Osteocyte (in vitro differentiated cells): ENCODE measurements around the gene AGXT. TPM values are rescaled to one million over a fixed set of nuclear protein-coding genes. Genes with fewer than 3 reads are reported as not detected.
"Not testable (repeated sequence)": the region's sequence is repeated elsewhere in the genome, so short reads cannot be mapped to it uniquely, and the experiment has no call there.

Experiments
- DNase-seq: peaks from one replicate; pipeline ENCODE4 v3.0.0; 2021; ENCODE audit warnings: mixed read lengths; ENCODE audit not compliant: unreplicated experiment; ENCODE audit errors: extremely low spot score
- H3K27ac Mint-ChIP-seq: one replicate; pipeline ENCODE4 v1.8.0; 2021; ENCODE audit warnings: mild to moderate bottlenecking, mixed read lengths; ENCODE audit not compliant: unreplicated experiment
- H3K27me3 Mint-ChIP-seq: one replicate; pipeline ENCODE4 v1.8.0; 2021; ENCODE audit warnings: mixed read lengths; ENCODE audit not compliant: unreplicated experiment
- H3K36me3 Mint-ChIP-seq: one replicate; pipeline ENCODE4 v1.8.0; 2021; ENCODE audit warnings: mixed read lengths; ENCODE audit not compliant: unreplicated experiment
- H3K4me1 Mint-ChIP-seq: one replicate; pipeline ENCODE4 v1.8.0; 2021; ENCODE audit warnings: mixed read lengths; ENCODE audit not compliant: unreplicated experiment
- H3K4me3 Mint-ChIP-seq: one replicate; pipeline ENCODE4 v1.8.0; 2021; ENCODE audit warnings: mild to moderate bottlenecking, moderate library complexity, mixed read lengths; ENCODE audit not compliant: unreplicated experiment
- H3K9me3 Mint-ChIP-seq: one replicate; pipeline ENCODE4 v1.8.0; 2021; ENCODE audit warnings: mixed read lengths; ENCODE audit not compliant: unreplicated experiment
- total RNA-seq: library from RNA; stranded (reverse); gene quantifications from 2 replicates; pipeline ENCODE4 v1.2.1, GENCODE V29; 2021
- TF ChIP-seq, protein P1 (sequence below): fragments of 200-600 bp; sonication (generic); IDR thresholded peaks from 2 replicates; pipeline ENCODE4 v1.5.0; 2021; ENCODE audit warnings: antibody characterized with exemption, mild to moderate bottlenecking, moderate library complexity

AGXT gene
- total RNA-seq, 1 donor from 2014 or later = not detected

DNA sequence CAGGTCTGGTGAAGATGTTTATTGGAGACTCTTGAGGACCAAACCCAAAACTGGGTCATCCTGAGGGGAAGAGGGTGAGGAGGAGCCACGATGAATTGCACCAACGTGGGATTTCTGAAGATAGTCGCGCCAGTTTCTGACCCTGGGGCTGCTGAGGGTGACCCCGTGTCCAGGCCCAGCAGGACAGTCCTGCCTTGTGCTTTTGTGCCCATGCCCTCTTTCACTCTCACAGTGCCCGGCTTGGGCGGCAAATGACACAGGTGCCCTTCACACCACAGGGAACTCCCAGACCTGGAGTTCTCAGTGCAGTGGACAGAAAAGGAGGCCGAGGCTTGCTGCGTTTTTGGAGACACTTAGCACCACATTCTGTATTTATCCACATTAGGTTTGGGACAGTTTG, 33.1 kb upstream of the AGXT start:
- no peak for DNase-seq
- peaks cover 3% of the 10 kb centered on the region for H3K4me1 Mint-ChIP-seq
- H3K36me3 Mint-ChIP-seq = no peaks in the 10 kb centered on the region
- no peak overlapping the region for H3K4me3 Mint-ChIP-seq
- TF ChIP-seq, protein P1, sequence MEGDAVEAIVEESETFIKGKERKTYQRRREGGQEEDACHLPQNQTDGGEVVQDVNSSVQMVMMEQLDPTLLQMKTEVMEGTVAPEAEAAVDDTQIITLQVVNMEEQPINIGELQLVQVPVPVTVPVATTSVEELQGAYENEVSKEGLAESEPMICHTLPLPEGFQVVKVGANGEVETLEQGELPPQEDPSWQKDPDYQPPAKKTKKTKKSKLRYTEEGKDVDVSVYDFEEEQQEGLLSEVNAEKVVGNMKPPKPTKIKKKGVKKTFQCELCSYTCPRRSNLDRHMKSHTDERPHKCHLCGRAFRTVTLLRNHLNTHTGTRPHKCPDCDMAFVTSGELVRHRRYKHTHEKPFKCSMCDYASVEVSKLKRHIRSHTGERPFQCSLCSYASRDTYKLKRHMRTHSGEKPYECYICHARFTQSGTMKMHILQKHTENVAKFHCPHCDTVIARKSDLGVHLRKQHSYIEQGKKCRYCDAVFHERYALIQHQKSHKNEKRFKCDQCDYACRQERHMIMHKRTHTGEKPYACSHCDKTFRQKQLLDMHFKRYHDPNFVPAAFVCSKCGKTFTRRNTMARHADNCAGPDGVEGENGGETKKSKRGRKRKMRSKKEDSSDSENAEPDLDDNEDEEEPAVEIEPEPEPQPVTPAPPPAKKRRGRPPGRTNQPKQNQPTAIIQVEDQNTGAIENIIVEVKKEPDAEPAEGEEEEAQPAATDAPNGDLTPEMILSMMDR = no peak
- H3K27me3 Mint-ChIP-seq = peaks cover 25% of the 10 kb centered on the region
- no peak overlapping the region for H3K27ac Mint-ChIP-seq
- no peaks in the 10 kb centered on the region for H3K9me3 Mint-ChIP-seq

DNA sequence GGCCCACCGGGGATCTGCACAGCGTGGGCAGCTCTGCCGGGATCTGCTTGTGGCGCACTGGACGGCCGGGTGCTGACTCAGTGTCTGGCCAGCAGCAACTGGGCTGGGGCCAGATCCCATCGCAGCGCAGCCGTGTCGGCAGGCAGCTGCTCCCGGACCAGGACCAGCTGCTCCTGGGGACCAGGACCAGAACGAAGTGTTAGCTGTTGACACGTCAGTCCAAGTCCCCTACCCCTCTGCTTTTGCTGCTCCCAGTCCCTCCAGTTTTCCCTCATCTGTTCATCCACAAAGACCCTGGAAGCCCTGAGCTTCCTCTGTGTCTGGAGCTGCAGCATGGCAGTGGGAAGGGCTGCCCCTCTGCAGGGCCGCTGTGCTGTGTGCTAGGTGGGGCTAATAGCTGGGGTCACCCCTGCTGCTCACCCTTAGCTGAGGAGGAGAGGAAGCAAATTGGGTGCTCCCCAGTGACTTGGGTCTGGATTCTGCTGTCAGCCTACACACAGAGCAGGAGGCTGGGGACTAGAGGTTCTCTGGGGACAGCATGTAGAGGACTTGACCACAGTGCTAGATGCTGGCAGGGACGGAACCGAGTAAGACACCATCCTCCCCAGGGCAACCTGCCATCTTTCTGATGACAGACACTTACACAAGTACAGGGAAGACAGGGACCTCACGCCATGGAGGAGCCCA, 31.7 kb upstream of the AGXT start:
- Mint-ChIP-seq H3K36me3 (no peaks in the 10 kb centered on the region), H3K9me3 (no peaks in the 10 kb centered on the region), H3K4me1 (peaks cover under 1% of the 10 kb centered on the region), H3K27me3 (peaks cover 16% of the 10 kb centered on the region), H3K27ac (no peak overlapping the region), H3K4me3 (no peak overlapping the region)
- DNase-seq = no peak
- TF ChIP-seq, protein P1 = no peak

DNA sequence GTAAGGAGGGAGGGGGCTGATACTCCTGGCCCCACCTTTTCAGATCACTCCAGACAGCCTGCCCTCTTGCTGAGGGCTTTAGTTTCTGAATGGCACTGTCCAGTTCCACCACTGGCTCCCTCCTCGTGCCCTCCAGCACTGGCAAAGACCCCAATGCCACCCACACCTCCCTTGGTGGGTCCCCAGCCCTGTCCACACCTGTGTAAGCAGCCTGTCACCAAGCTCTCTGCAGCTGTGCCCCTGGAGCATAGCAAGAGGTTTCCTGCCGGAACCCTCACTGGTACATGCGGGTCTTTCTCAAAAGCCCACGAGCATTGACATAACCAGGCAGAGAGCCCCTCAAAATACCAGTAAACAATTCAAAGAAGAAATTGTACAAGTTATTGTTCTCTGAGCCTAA, 31.0 kb upstream of the AGXT start:
- H3K9me3 Mint-ChIP-seq = no peaks in the 10 kb centered on the region
- H3K36me3 Mint-ChIP-seq = no peaks in the 10 kb centered on the region
- TF ChIP-seq, protein P1 = no peak
- H3K27ac Mint-ChIP-seq = no peak overlapping the region
- H3K27me3 Mint-ChIP-seq = peaks cover 18% of the 10 kb centered on the region
- no peaks in the 10 kb centered on the region for H3K4me1 Mint-ChIP-seq
- DNase-seq = no peak
- no peak overlapping the region for H3K4me3 Mint-ChIP-seq

DNA sequence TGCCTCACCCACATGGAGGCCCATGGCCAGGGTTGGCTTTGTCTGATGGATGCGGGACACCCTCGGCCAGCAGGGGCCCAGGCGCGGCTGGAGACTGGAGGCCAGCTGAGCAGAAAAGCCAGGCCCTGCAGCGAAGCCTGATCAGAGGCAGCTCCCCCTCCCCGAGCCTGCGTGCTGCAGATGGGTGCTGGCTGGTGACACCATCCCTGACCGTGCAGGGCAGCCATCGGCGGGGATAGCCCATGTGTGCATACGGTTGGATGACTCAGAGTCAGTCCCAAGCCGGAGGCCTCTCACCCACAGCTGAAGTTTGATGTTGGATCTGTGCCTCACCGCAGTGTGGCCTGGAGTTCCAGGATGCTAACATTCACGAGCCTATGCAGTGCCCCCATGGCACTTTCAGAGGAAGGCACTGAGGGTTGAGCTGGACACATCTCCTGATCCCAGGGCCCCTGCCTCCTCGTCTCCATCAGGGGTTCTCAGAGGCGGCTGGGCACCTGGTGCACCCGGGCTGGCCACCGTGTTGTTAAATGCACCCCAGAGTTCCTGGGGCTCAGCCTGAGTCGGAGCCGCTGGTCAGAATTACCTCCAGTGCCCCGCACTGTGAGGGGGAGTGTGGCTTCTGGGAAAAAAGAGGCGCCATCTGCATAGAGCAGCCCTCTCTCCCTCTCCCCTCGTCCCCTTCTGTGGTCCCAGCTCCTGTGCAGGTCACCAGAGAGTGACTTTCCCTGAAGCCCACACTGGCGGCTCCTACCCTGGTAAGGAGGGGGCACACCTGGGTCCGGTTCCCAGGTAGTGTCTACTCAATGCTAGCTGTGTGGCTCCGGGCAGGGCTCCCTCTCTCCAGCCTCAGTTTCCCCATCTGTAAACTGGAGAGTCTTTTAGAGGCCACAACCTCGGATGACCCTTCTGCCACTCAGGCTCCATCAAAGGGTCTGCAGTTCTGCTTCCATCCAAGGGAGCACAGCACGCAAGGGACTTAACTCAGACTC, 29.2 kb upstream of the AGXT start:
- TF ChIP-seq, protein P1 = no peak
- H3K4me1 Mint-ChIP-seq = no peaks in the 10 kb centered on the region
- no peak overlapping the region for H3K4me3 Mint-ChIP-seq
- H3K27me3 Mint-ChIP-seq = peaks cover 26% of the 10 kb centered on the region
- H3K9me3 Mint-ChIP-seq = no peaks in the 10 kb centered on the region
- no peaks in the 10 kb centered on the region for H3K36me3 Mint-ChIP-seq
- H3K27ac Mint-ChIP-seq = no peak overlapping the region
- no peak for DNase-seq

DNA sequence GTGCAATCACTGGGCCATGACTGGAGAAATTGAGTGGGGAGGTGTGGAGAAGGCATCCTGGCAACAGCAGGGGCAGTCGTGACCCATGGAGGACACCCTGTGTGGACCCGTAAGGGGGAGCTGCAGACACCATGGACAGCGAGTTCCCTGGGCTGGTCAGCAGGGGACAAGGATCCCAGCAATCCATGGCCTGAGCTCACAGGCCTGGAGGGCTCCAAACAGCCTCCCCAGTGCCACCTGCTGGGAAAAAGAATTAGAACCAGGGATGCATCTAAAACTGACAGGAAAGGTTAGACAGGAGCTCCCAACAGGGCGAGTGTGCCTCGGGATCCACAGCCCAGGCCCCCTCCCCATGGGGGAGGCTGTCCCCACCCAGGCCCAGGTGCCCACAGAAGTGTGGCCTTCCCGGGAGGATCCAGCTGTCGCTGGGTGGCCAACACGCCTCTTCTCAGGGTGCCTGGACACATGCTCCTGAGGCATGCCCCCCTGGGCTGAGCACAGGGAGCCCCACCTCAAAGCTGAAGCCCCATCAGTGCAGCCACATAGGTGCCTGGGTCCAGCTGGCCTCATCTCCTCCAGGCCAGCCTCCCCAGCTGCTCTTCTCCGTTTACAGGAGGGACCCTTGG, 28.1 kb upstream of the AGXT start:
- H3K27ac Mint-ChIP-seq = no peak overlapping the region
- no peaks in the 10 kb centered on the region for H3K9me3 Mint-ChIP-seq
- peak; percentile 87 for DNase-seq
- H3K4me1 Mint-ChIP-seq = no peaks in the 10 kb centered on the region
- TF ChIP-seq, protein P1 = peak; percentile 70
- H3K4me3 Mint-ChIP-seq = no peak overlapping the region
- no peaks in the 10 kb centered on the region for H3K36me3 Mint-ChIP-seq
- peaks cover 31% of the 10 kb centered on the region for H3K27me3 Mint-ChIP-seq

DNA sequence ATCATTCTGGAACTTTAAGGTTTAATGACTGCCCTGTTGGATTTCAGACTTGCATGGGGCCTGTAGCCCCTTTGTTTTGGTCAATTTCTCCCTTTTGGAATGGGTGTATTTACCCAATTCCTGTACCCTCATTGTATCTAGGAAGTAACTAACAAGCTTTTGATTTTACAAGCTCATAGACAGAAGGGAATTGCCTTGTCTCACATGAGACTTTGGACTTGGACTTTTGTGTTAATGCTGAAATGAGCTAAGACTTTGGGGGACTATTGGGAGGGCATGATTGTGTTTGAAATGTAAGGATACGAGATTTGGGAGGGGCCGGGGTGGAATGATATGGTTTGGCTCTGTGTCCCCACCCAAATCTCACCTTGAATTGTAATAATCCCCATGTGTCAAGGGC, 22.3 kb upstream of the AGXT start:
- H3K4me3 Mint-ChIP-seq, H3K27ac Mint-ChIP-seq, H3K9me3 Mint-ChIP-seq: not testable (repeated sequence)

More for the DNA sequence above, 22.3 kb upstream of the AGXT start:
- not testable (repeated sequence) for DNase-seq, H3K4me1 Mint-ChIP-seq, H3K36me3 Mint-ChIP-seq
- H3K27me3 Mint-ChIP-seq = peaks cover 34% of the 10 kb centered on the region
